Sigmoid colon (tissue), 3 donors: ENCODE results near the gene PRUNE2.

Experiments
- CTCF ChIP-seq, 4 experiments: fragments of 450-650 bp in 3 of 4; fragments of 200-600 bp in 1 of 4; IDR thresholded peaks; one replicate each; pipeline ENCODE4 v1.5.1; 2016 to 2019; ENCODE audit warnings: antibody characterized with exemption in 4 of 4, mild to moderate bottlenecking in 3 of 4, moderate library complexity in 2 of 4
- POLR2A ChIP-seq, 2 donors: fragments of 450-650 bp; IDR thresholded peaks; one replicate each; pipeline ENCODE4 v1.6.1; 2016; ENCODE audit warnings: antibody characterized with exemption in 2 of 2, mild to moderate bottlenecking in 2 of 2, moderate library complexity in 2 of 2

- TF ChIP-seq CTCF (IDR thresholded peaks at IDR 0.05) (no peak), POLR2A (IDR thresholded peaks at IDR 0.05) (no peak)
Measured at GRCh38 chr9:76687861-76688391, 218.0 kb downstream of the PRUNE2 start.
